Neural progenitor cell (in vitro differentiated cells): ENCODE measurements around the gene SYTL2. TPM values are rescaled to one million over a fixed set of nuclear protein-coding genes. Genes with fewer than 3 reads are reported as not detected.

Source experiments
- DNase-seq: peaks from one replicate; pipeline ENCODE4 v3.0.0-alpha.2; 2016; ENCODE audit warnings: low spot score
- H2AFZ ChIP-seq: fragments of 200-600 bp; sonication (generic); replicated peaks from 2 replicates; pipeline ENCODE4 v1.6.1; 2016; ENCODE audit warnings: antibody characterized with exemption
- H3F3A ChIP-seq: fragments of 200-600 bp; sonication (generic); 2 replicates; pipeline ENCODE4 v1.6.1; 2016; ENCODE audit warnings: antibody characterized with exemption, low read depth
- H3K27ac ChIP-seq: fragments of 200-600 bp; sonication (generic); 2 replicates; pipeline ENCODE4 v1.5.1; 2016; ENCODE audit warnings: mild to moderate bottlenecking
- H3K27me3 ChIP-seq: fragments of 200-600 bp; sonication (generic); 2 replicates; pipeline ENCODE4 v1.6.1; 2016; ENCODE audit warnings: mild to moderate bottlenecking, moderate library complexity
- H3K36me3 ChIP-seq: fragments of 200-600 bp; sonication (generic); 2 replicates; pipeline ENCODE4 v1.5.1; 2016
- H3K4me1 ChIP-seq: fragments of 200-600 bp; sonication (generic); 2 replicates; pipeline ENCODE4 v1.6.1; 2016; ENCODE audit warnings: mixed run types
- H3K4me2 ChIP-seq: fragments of 200-600 bp; sonication (generic); 2 replicates; pipeline ENCODE4 v1.6.1; 2016
- H3K4me3 ChIP-seq: fragments of 200-600 bp; sonication (generic); 2 replicates; pipeline ENCODE4 v1.5.1; 2016
- H3K79me2 ChIP-seq: fragments of 200-600 bp; sonication (generic); 2 replicates; pipeline ENCODE4 v1.6.1; 2016; ENCODE audit warnings: low read depth
- H3K9ac ChIP-seq: fragments of 200-600 bp; sonication (generic); 2 replicates; pipeline ENCODE4 v1.6.1; 2016
- H3K9me3 ChIP-seq: fragments of 200-600 bp; sonication (generic); 2 replicates; pipeline ENCODE4 v1.5.1; 2016; ENCODE audit warnings: low read depth
- H4K20me1 ChIP-seq: fragments of 200-600 bp; sonication (generic); 2 replicates; pipeline ENCODE4 v1.6.1; 2016; ENCODE audit warnings: low read depth
- H3K27ac Mint-ChIP-seq: 3 replicates; pipeline ENCODE4 v1.8.0; 2021; ENCODE audit warnings: mixed read lengths
- H3K27me3 Mint-ChIP-seq: 2 replicates; pipeline ENCODE4 v1.8.0; 2022; ENCODE audit warnings: low read depth, mild to moderate bottlenecking, inconsistent platforms, moderate library complexity, mixed read lengths; ENCODE audit not compliant: insufficient read depth
- H3K36me3 Mint-ChIP-seq: 3 replicates; pipeline ENCODE4 v1.8.0; 2021; ENCODE audit warnings: mixed read lengths
- H3K4me1 Mint-ChIP-seq: 3 replicates; pipeline ENCODE4 v1.8.0; 2021; ENCODE audit warnings: mixed read lengths
- H3K4me3 Mint-ChIP-seq: 3 replicates; pipeline ENCODE4 v1.8.0; 2021; ENCODE audit warnings: mild to moderate bottlenecking, moderate library complexity, mixed read lengths
- H3K9me3 Mint-ChIP-seq: 3 replicates; pipeline ENCODE4 v1.8.0; 2020; ENCODE audit warnings: mixed read lengths
- CTCF ChIP-seq: fragments of 200-600 bp; sonication (generic); IDR thresholded peaks from 2 replicates; pipeline ENCODE4 v1.5.1; 2017; ENCODE audit warnings: antibody characterized with exemption, mild to moderate bottlenecking
- EZH2 ChIP-seq: fragments of 200-600 bp; sonication (generic); IDR thresholded peaks from 2 replicates; pipeline ENCODE4 v1.6.1; 2017; ENCODE audit warnings: antibody characterized with exemption, mild to moderate bottlenecking, moderate library complexity
- EZH2phosphoT487 ChIP-seq: fragments of 200-600 bp; sonication (generic); IDR thresholded peaks from 2 replicates; pipeline ENCODE4 v1.6.1; 2017; ENCODE audit warnings: antibody characterized with exemption
- total RNA-seq: library from RNA; depleted of rRNA; stranded (reverse); fragments of >200 nt; gene quantifications from 2 replicates; pipeline ENCODE4 v1.2.3, GENCODE V29; 2015; ENCODE audit warnings: low replicate concordance

SYTL2 gene
- total RNA-seq, 1 donor from 2014 or later = 34.1 TPM

- no peak overlapping the region for H3K27ac Mint-ChIP-seq
- H2AFZ ChIP-seq = no peak overlapping the region
- H3K27ac ChIP-seq = no peak overlapping the region
- H3K79me2 ChIP-seq = no peaks in the 10 kb centered on the region
- H4K20me1 ChIP-seq = no peaks in the 10 kb centered on the region
- no peaks in the 10 kb centered on the region for H3K36me3 Mint-ChIP-seq
- TF ChIP-seq EZH2 (no peak), CTCF (no peak), EZH2phosphoT487 (no peak)
- DNase-seq = no peak
- H3K4me1 ChIP-seq = no peaks in the 10 kb centered on the region
- no peaks in the 10 kb centered on the region for H3F3A ChIP-seq
- H3K9me3 Mint-ChIP-seq = peaks cover 5% of the 10 kb centered on the region
- no peaks in the 10 kb centered on the region for H3K27me3 Mint-ChIP-seq
- no peaks in the 10 kb centered on the region for H3K36me3 ChIP-seq
- no peak overlapping the region for H3K9ac ChIP-seq
- H3K4me2 ChIP-seq = no peak overlapping the region
- no peak overlapping the region for H3K4me3 ChIP-seq
- H3K27me3 ChIP-seq = no peaks in the 10 kb centered on the region
- H3K9me3 ChIP-seq = no peaks in the 10 kb centered on the region
- H3K4me3 Mint-ChIP-seq = no peak overlapping the region
- no peaks in the 10 kb centered on the region for H3K4me1 Mint-ChIP-seq
These were observed 24.8 kb upstream of the SYTL2 start for GRCh38 chr11:85835729-85836128.

GRCh38 chr11:85835263-85835662, 24.3 kb upstream of the SYTL2 start:
- Histone ChIP-seq H4K20me1 (no peaks in the 10 kb centered on the region), H3K36me3 (no peaks in the 10 kb centered on the region), H3K9me3 (no peaks in the 10 kb centered on the region), H3K4me3 (no peak overlapping the region), H3K27ac (no peak overlapping the region), H3F3A (no peaks in the 10 kb centered on the region), H3K27me3 (no peaks in the 10 kb centered on the region), H3K4me1 (no peaks in the 10 kb centered on the region), H2AFZ (no peak overlapping the region), H3K9ac (no peak overlapping the region), H3K79me2 (no peaks in the 10 kb centered on the region), H3K4me2 (no peak overlapping the region)
- no peak for TF ChIP-seq EZH2phosphoT487
- no peak for TF ChIP-seq CTCF
- no peak for TF ChIP-seq EZH2
- Mint-ChIP-seq H3K36me3 (no peaks in the 10 kb centered on the region), H3K4me1 (no peaks in the 10 kb centered on the region), H3K4me3 (no peak overlapping the region), H3K9me3 (peaks cover 5% of the 10 kb centered on the region), H3K27ac (no peak overlapping the region), H3K27me3 (no peaks in the 10 kb centered on the region)
- DNase-seq = no peak

- H3K9ac ChIP-seq = no peak overlapping the region
- no peaks in the 10 kb centered on the region for H3K27me3 ChIP-seq
- DNase-seq = no peak
- H3K79me2 ChIP-seq = no peaks in the 10 kb centered on the region
- H3K4me3 Mint-ChIP-seq = no peak overlapping the region
- H3K4me1 ChIP-seq = no peaks in the 10 kb centered on the region
- no peaks in the 10 kb centered on the region for H3K36me3 Mint-ChIP-seq
- H3K27me3 Mint-ChIP-seq = peaks cover 2% of the 10 kb centered on the region
- peaks cover 3% of the 10 kb centered on the region for H3K9me3 Mint-ChIP-seq
- no peak overlapping the region for H3K27ac Mint-ChIP-seq
- H3K4me2 ChIP-seq = no peak overlapping the region
- no peak overlapping the region for H3K27ac ChIP-seq
- no peak overlapping the region for H2AFZ ChIP-seq
- H3F3A ChIP-seq = no peaks in the 10 kb centered on the region
- H3K36me3 ChIP-seq = no peaks in the 10 kb centered on the region
- no peak for TF ChIP-seq CTCF
- TF ChIP-seq EZH2phosphoT487 = no peak
- TF ChIP-seq EZH2 = no peak
- H3K9me3 ChIP-seq = no peaks in the 10 kb centered on the region
- no peak overlapping the region for H3K4me3 ChIP-seq
- peaks cover 4% of the 10 kb centered on the region for H3K4me1 Mint-ChIP-seq
- no peaks in the 10 kb centered on the region for H4K20me1 ChIP-seq
These were observed 20.1 kb upstream of the SYTL2 start for GRCh38 chr11:85831050-85831449.

GRCh38 chr11:85829172-85829571, 18.2 kb upstream of the SYTL2 start:
- H3K9me3 ChIP-seq = no peaks in the 10 kb centered on the region
- DNase-seq = no peak
- peaks cover 2% of the 10 kb centered on the region for H3K27me3 Mint-ChIP-seq

More at GRCh38 chr11:85829172-85829571, 18.2 kb upstream of the SYTL2 start:
- H3K36me3 Mint-ChIP-seq = no peaks in the 10 kb centered on the region
- Histone ChIP-seq H3K79me2 (no peaks in the 10 kb centered on the region), H3K4me2 (no peak overlapping the region), H2AFZ (no peak overlapping the region), H3K27me3 (no peaks in the 10 kb centered on the region), H3K9ac (no peak overlapping the region), H3K4me1 (no peaks in the 10 kb centered on the region), H4K20me1 (no peaks in the 10 kb centered on the region), H3K27ac (no peak overlapping the region), H3F3A (no peaks in the 10 kb centered on the region), H3K36me3 (no peaks in the 10 kb centered on the region), H3K4me3 (no peak overlapping the region)
- H3K4me3 Mint-ChIP-seq = no peak overlapping the region
- H3K9me3 Mint-ChIP-seq = no peaks in the 10 kb centered on the region
- peaks cover 4% of the 10 kb centered on the region for H3K4me1 Mint-ChIP-seq
- TF ChIP-seq EZH2 (no peak), CTCF (no peak), EZH2phosphoT487 (no peak)
- H3K27ac Mint-ChIP-seq = no peak overlapping the region
